HG02763 (cell line): ENCODE measurements around the gene FRMD6.
"Not testable (repeated sequence)": the region's sequence is repeated elsewhere in the genome, so short reads cannot be mapped to it uniquely, and the experiment has no call there.

Experiments used
- ATAC-seq: cut with Tn5 transposase; IDR thresholded peaks from one replicate; pipeline ENCODE4 v1.9.1; 2021; ENCODE audit warnings: mild to moderate bottlenecking, moderate library complexity; ENCODE audit not compliant: unreplicated experiment

Gene FRMD6

DNA sequence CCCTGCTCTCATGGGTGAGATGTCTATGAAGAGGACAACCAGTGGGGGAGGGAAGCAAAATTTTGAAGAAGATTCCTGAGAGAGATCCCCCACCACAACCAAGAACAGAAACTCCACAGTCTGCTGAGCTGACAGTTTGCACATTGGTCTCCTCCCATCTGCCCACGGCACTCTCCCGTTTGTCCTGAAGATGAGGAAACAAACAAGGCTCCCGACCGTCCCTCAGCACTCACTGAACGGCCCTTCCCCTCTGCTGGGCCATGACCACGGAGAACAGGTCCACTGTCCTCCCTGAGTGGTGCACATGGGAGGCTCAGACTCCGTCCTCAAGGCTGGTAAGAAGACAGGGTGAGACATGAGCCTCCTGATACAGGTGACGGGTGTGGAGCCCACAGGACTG is 114.9 kb downstream of the FRMD6 start:
- not testable (repeated sequence) for ATAC-seq

DNA sequence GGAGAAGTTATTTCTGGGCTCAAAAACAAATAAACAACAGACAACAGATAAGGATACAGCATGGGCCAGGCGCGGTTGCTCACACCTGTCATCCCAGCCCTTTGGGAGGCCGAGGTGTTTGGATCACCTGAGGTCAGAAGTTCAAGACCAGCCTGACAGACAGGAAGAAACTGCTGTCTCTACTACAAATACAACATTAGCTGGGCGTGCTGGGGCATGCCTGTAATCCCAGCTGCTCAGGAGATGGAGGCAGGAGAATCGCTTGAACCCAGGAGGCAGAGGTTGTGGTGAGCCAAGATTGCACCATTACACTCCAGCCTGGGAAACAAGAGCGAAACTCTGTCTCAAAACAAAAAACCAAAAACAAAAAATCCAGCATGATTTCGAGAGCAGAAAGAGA is 117.6 kb downstream of the FRMD6 start:
- ATAC-seq, result not testable (repeated sequence)

DNA sequence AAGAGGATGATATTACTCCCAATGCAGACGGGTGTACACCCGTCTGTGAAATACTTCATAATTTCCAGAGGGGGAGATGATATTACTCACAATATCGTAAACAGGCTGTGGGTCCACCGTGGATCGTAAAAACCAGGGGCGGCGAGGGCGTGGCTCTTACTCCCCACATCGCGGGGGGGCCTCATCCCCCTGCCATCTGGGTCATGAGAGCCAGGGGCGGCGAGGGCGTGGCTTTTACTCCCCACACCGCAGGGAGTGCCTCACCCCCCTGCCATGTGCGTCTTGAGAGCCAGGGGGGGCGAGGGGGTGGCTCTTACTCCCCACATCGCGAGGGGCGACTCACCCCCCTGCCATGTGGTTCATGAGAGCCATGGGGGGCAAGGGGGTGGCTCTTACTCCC is 122.5 kb downstream of the FRMD6 start:
- ATAC-seq, result no peak

DNA sequence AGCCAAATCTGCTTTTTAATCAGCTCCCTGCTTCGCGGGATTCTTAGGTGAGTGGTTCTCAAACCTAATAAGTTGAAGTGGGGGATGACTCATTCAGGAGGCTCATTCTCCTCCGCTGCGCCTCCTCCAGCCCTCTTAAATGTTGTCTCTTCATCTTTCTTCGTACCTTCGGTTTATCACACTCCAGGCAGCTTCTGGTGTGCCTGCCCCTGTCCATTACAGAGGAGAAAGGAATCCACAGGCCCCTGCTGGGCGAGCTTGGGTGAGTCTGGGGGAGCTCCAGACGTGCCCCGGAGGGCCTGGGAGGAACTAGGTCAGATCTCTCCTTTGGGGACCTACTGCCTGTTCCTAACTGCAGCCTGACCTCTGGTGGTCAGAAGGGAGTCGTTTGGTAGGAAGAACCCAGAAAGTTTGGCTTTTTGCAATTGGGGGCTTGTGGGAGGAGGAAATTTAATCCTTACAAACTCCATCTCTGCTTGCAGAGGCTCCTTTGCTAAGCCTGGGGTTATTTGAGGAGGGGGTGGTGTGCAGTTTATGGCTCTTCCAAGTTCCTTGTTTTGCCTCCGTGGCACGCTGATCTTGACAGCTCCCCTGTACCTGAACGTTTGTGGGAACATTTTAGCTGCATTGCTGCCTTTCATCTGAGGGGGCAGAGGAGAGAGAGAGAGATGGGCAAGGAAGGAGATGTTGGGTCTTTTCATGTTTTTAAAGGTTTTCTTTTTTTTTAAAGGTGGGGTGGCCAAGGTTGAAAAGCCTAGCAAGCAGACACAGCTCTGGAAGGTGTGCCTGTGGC is 124.6 kb downstream of the FRMD6 start:
- peak; percentile 51 for ATAC-seq

DNA sequence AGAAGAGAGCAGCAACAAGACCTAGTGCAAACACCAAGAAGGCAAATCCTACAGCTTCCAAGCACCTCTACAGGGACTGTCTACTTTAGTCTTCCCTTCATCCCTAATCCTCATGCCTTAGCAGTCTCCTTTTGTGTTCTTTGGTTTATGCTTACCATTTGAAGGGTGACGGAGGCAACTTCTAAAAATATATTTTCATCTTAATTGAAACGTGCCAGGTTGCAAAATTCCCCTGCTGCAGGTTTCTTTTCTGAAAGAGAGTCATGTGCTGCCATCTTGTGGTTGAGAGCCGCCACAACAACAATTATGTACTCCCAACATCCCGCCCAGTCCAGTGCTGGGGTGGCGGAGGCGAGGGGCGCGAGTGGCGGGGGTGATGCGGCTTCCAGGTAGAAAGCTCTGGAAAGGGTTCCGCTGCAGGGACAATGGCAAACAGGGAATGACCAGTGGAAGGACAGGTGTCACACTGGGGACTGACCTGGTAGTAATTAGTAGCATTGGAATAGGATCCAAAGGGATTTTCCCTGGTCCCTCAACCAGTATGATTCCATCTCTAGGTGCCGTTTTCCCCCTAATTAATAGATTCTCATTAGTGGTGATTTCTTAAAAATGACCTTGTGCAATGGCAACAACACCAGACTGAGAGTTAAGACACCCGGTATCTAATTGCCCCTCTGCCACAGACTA is 128.4 kb downstream of the FRMD6 start:
- ATAC-seq, result no peak
